GM23338 (cell line): ENCODE measurements around the gene CRX. TPM values are rescaled to one million over a fixed set of nuclear protein-coding genes. Genes with fewer than 3 reads are reported as not detected.

Experiments
- ATAC-seq: fragments of 200-7000 bp; cut with Tn5 transposase; 3 replicates; pipeline ENCODE4 v1.9.1; 2020
- DNase-seq: peaks from one replicate; pipeline ENCODE4 v3.0.0-alpha.2; 2015; ENCODE audit warnings: low spot score
- H2AFZ ChIP-seq: fragments of 200-600 bp; sonication (generic); 2 replicates; pipeline ENCODE4 v1.8.0; 2016; ENCODE audit warnings: antibody characterized with exemption, mild to moderate bottlenecking, moderate library complexity
- H3F3A ChIP-seq: fragments of 200-600 bp; sonication (generic); replicated peaks from 2 replicates; pipeline ENCODE4 v1.8.0; 2017; ENCODE audit warnings: antibody characterized with exemption, mixed run types, low read depth
- H3K27ac ChIP-seq: fragments of 200-600 bp; sonication (generic); 2 replicates; pipeline ENCODE4 v1.6.1; 2016; ENCODE audit warnings: low read depth
- H3K27me3 ChIP-seq: fragments of 200-600 bp; sonication (generic); 2 replicates; pipeline ENCODE4 v1.8.0; 2016; ENCODE audit warnings: mild to moderate bottlenecking, mixed run types, moderate library complexity; ENCODE audit not compliant: insufficient read depth
- H3K36me3 ChIP-seq: fragments of 200-600 bp; sonication (generic); 2 replicates; pipeline ENCODE4 v1.8.0; 2016; ENCODE audit warnings: mild to moderate bottlenecking; ENCODE audit not compliant: insufficient read depth
- H3K4me1 ChIP-seq: fragments of 200-600 bp; sonication (generic); 2 replicates; pipeline ENCODE4 v1.8.0; 2016; ENCODE audit warnings: mild to moderate bottlenecking, moderate library complexity; ENCODE audit not compliant: insufficient read depth
- H3K4me2 ChIP-seq: fragments of 200-600 bp; sonication (generic); 2 replicates; pipeline ENCODE4 v1.7.1; 2017; ENCODE audit warnings: mixed run types
- H3K4me3 ChIP-seq: fragments of 200-600 bp; sonication (generic); 2 replicates; pipeline ENCODE4 v1.6.1; 2016; ENCODE audit warnings: mixed run types
- H3K79me2 ChIP-seq: fragments of 200-600 bp; sonication (generic); replicated peaks from 2 replicates; pipeline ENCODE4 v1.8.0; 2017; ENCODE audit warnings: mild to moderate bottlenecking; ENCODE audit not compliant: insufficient read depth
- H3K9me2 ChIP-seq: fragments of 200-600 bp; sonication (generic); 2 replicates; pipeline ENCODE4 v1.8.0; 2017; ENCODE audit not compliant: insufficient read depth
- H4K20me1 ChIP-seq: fragments of 200-600 bp; sonication (generic); replicated peaks from 2 replicates; pipeline ENCODE4 v1.8.0; 2017; ENCODE audit warnings: mild to moderate bottlenecking; ENCODE audit not compliant: insufficient read depth
- H3K27ac Mint-ChIP-seq: 2 replicates; pipeline ENCODE4 v1.8.0; 2020; ENCODE audit warnings: inconsistent platforms, mild to moderate bottlenecking, moderate library complexity, mixed read lengths
- H3K27me3 Mint-ChIP-seq: 3 replicates; pipeline ENCODE4 v1.8.0; 2022; ENCODE audit warnings: low read depth, mild to moderate bottlenecking, moderate library complexity, mixed read lengths, inconsistent platforms; ENCODE audit not compliant: insufficient read depth, poor library complexity
- H3K36me3 Mint-ChIP-seq: 3 replicates; pipeline ENCODE4 v1.8.0; 2021; ENCODE audit warnings: low read depth, mild to moderate bottlenecking, inconsistent platforms, moderate library complexity, mixed read lengths
- H3K4me1 Mint-ChIP-seq: 3 replicates; pipeline ENCODE4 v1.8.0; 2020; ENCODE audit warnings: mild to moderate bottlenecking, inconsistent platforms, mixed read lengths
- H3K4me3 Mint-ChIP-seq: 3 replicates; pipeline ENCODE4 v1.8.0; 2021; ENCODE audit warnings: moderate library complexity, mild to moderate bottlenecking, inconsistent platforms, mixed read lengths
- H3K9me3 Mint-ChIP-seq: 3 replicates; pipeline ENCODE4 v1.8.0; 2020; ENCODE audit warnings: moderate library complexity, mild to moderate bottlenecking, inconsistent platforms, mixed read lengths
- CREB1 ChIP-seq: fragments of 250-450 bp; sonication (Bioruptor Pico); IDR thresholded peaks from 2 replicates; pipeline ENCODE4 v1.5.0; 2020; ENCODE audit warnings: low read depth, mild to moderate bottlenecking, moderate library complexity
- CTCF ChIP-seq, 2 experiments: fragments of 200-600 bp in 1 of 2; sonication (generic) in 1 of 2; conservative IDR thresholded peaks; 2 replicates each; pipeline versions ENCODE4 v1.5.1 to v1.6.1; 2016 to 2017; ENCODE audit warnings: antibody characterized with exemption in 2 of 2, low read depth in 2 of 2, mild to moderate bottlenecking in 2 of 2, moderate library complexity in 1 of 2
- ETS1 ChIP-seq: IDR thresholded peaks from 2 replicates; pipeline ENCODE4 v1.6.1; 2016; ENCODE audit warnings: antibody characterized with exemption
- EZH2 ChIP-seq: fragments of 200-600 bp; sonication (generic); IDR thresholded peaks from one replicate; pipeline ENCODE4 v1.8.0; 2017; ENCODE audit warnings: antibody characterized with exemption, mild to moderate bottlenecking, low read depth; ENCODE audit not compliant: unreplicated experiment
- EZH2phosphoT487 ChIP-seq: fragments of 200-600 bp; sonication (generic); IDR thresholded peaks from one replicate; pipeline ENCODE4 v1.8.1; 2018; ENCODE audit warnings: antibody characterized with exemption; ENCODE audit not compliant: unreplicated experiment
- NANOG ChIP-seq: IDR thresholded peaks from 2 replicates; pipeline ENCODE4 v1.6.1; 2016; ENCODE audit warnings: antibody characterized with exemption, borderline replicate concordance
- REST ChIP-seq: IDR thresholded peaks from one replicate; pipeline ENCODE4 v1.6.1; 2018; ENCODE audit warnings: antibody characterized with exemption; ENCODE audit not compliant: unreplicated experiment
- STAT1 ChIP-seq: IDR thresholded peaks from one replicate; pipeline ENCODE4 v1.6.1; 2016; ENCODE audit warnings: antibody characterized with exemption; ENCODE audit not compliant: unreplicated experiment
- ZNF114 ChIP-seq: fragments of 250-450 bp; sonication (Bioruptor Pico); IDR thresholded peaks from 2 replicates; pipeline ENCODE4 v1.5.0; 2020; ENCODE audit warnings: mild to moderate bottlenecking, moderate library complexity
- ZNF331 ChIP-seq: fragments of 250-450 bp; sonication (Bioruptor Pico); IDR thresholded peaks from 2 replicates; pipeline ENCODE4 v1.5.0; 2020; ENCODE audit warnings: low read depth, mild to moderate bottlenecking, moderate library complexity
- ZNF462 ChIP-seq: fragments of 250-450 bp; sonication (Bioruptor Pico); IDR thresholded peaks from 2 replicates; pipeline ENCODE4 v1.5.0; 2020; ENCODE audit warnings: mild to moderate bottlenecking, moderate library complexity
- polyA plus RNA-seq: library from polyadenylated mRNA; unstranded; fragments of >200 nt; fragmentation: Nextera tagmentation; extraction: Ambion mirVana; gene quantifications from 2 replicates; pipeline ENCODE4 v1.2.1, GENCODE V29; 2016
- total RNA-seq: library from RNA; depleted of rRNA; stranded (reverse); fragments of >200 nt; shearing (Covaris generic); gene quantifications from 2 replicates; pipeline ENCODE4 v1.2.3, GENCODE V29; 2014

The CRX gene
- total and polyA plus RNA-seq, 2 experiments from 2014 or later, result 0.15 TPM; not detected in 1

- no peak for TF ChIP-seq ETS1
- no peak for TF ChIP-seq NANOG
These were observed 69.3 kb downstream of the CRX start (continued) for GRCh38 chr19:47890865-47891621.

- H3K4me3 Mint-ChIP-seq, result no peak overlapping the region
- no peak for ATAC-seq
- peaks cover 16% of the 10 kb centered on the region for H3K36me3 Mint-ChIP-seq
- TF ChIP-seq CREB1 (CRISPR knock-in tag) (no peak), ZNF331 (CRISPR knock-in tag) (no peak), NANOG (no peak), ZNF114 (CRISPR knock-in tag) (no peak), CTCF (conservative IDR thresholded peaks at IDR 0.05; ENCODE audit: low read depth in 2 of 2) (no peak), ZNF462 (CRISPR knock-in tag) (no peak), EZH2 (no peak), REST (no peak), STAT1 (no peak), EZH2phosphoT487 (no peak)
These were observed 69.8 kb downstream of the CRX start for GRCh38 chr19:47891622-47891922.

More at GRCh38 chr19:47891622-47891922, 69.8 kb downstream of the CRX start:
- H3K4me2 ChIP-seq, result no peak overlapping the region
- Mint-ChIP-seq H3K27ac (no peak overlapping the region), H3K9me3 (peaks cover 26% of the 10 kb centered on the region), H3K27me3 (no peaks in the 10 kb centered on the region), H3K4me1 (no peaks in the 10 kb centered on the region)
- no peaks in the 10 kb centered on the region for H4K20me1 ChIP-seq
- no peaks in the 10 kb centered on the region for H3K27me3 ChIP-seq
- H3K36me3 ChIP-seq, result no peaks in the 10 kb centered on the region
- H2AFZ ChIP-seq, result no peak overlapping the region
- no peak overlapping the region for H3K4me3 ChIP-seq
- no peaks in the 10 kb centered on the region for H3K4me1 ChIP-seq
- no peak overlapping the region for H3K27ac ChIP-seq
- H3K79me2 ChIP-seq, result no peaks in the 10 kb centered on the region
- H3F3A ChIP-seq, result no peaks in the 10 kb centered on the region
- no peak for DNase-seq
- H3K9me2 ChIP-seq, result no peaks in the 10 kb centered on the region
